Endothelial cell of umbilical vein (primary cell): ENCODE measurements around the gene PRKG1. TPM values are rescaled to one million over a fixed set of nuclear protein-coding genes. Genes with fewer than 3 reads are reported as not detected.

Experiments used
- BruUV-seq: library from RNA; stranded (reverse); fragments of 400-500 nt; replicated peaks from 2 replicates; lab custom pipeline; 2021; lab: Mats Ljungman, UMichigan
- CTCF ChIA-PET: fragments of 300-600, 350-600 bp; sonication (Branson Sonifier 250); formaldehyde crosslinking; loops from one replicate; lab custom pipeline; 2021; ENCODE audit warnings: antibody characterized with exemption, inconsistent platforms; lab: Charles Lee
- POLR2A ChIA-PET: fragments of 300-600, 350-600 bp; sonication (Branson Sonifier 250); formaldehyde crosslinking; loops from one replicate; lab custom pipeline; 2021; ENCODE audit warnings: antibody characterized with exemption, inconsistent platforms; lab: Charles Lee
- DNase-seq: peaks from one replicate; pipeline ENCODE4 v3.0.0-alpha.2; 2011; ENCODE audit warnings: low read depth, low spot score
- FAIRE-seq: peaks from 2 replicates; lab custom pipeline; 2011; peaks lifted over from hg19 to GRCh38; lab: Jason Lieb, UNC
- H2AFZ ChIP-seq: 2 replicates; pipeline ENCODE4 v1.6.0; 2012; ENCODE audit warnings: low read depth, low read length, control low read depth, inconsistent platforms
- H3K27ac ChIP-seq: 2 replicates; pipeline ENCODE4 v1.5.1; 2011; ENCODE audit warnings: low read depth, mild to moderate bottlenecking, control low read depth, low read length, moderate library complexity; ENCODE audit not compliant: insufficient read depth
- H3K27me3 ChIP-seq, 2 experiments: 2 replicates each; pipeline versions ENCODE4 v1.6.0 to v1.6.1; 2011; ENCODE audit warnings: low read length in 2 of 2, mixed read lengths in 1 of 2; ENCODE audit not compliant: control insufficient read depth in 2 of 2, insufficient read depth in 2 of 2
- H3K36me3 ChIP-seq, 2 experiments: 2 replicates in 1 of 2; 3 replicates in 1 of 2; pipeline ENCODE4 v1.5.1; 2011; ENCODE audit warnings: low read length in 2 of 2, mild to moderate bottlenecking in 1 of 2, moderate library complexity in 1 of 2; ENCODE audit not compliant: control insufficient read depth in 2 of 2, insufficient read depth in 2 of 2; ENCODE audit errors: extremely low read depth in 1 of 2
- H3K4me1 ChIP-seq: 3 replicates; pipeline ENCODE4 v1.5.1; 2011; ENCODE audit warnings: mild to moderate bottlenecking, low read length; ENCODE audit not compliant: control insufficient read depth, insufficient read depth; ENCODE audit errors: extremely low read depth
- H3K4me2 ChIP-seq: 2 replicates; pipeline ENCODE4 v1.6.1; 2011; ENCODE audit warnings: low read length, control low read depth, mixed read lengths; ENCODE audit not compliant: insufficient read depth
- H3K4me3 ChIP-seq, 3 experiments: fragments of 200-600 bp in 1 of 3; sonication (generic), shearing (Covaris generic) in 1 of 3; replicated peaks in 1 of 3; 2 replicates each; pipeline ENCODE4 v1.5.1; 2011 to 2016; ENCODE audit warnings: control low read depth in 3 of 3, low read length in 3 of 3, mild to moderate bottlenecking in 2 of 3, inconsistent platforms in 1 of 3, low read depth in 1 of 3, moderate library complexity in 1 of 3; ENCODE audit not compliant: insufficient read depth in 1 of 3
- H3K79me2 ChIP-seq: 2 replicates; pipeline ENCODE4 v1.6.0; 2012; ENCODE audit warnings: low read length, inconsistent platforms; ENCODE audit not compliant: control insufficient read depth, insufficient read depth
- H3K9ac ChIP-seq: replicated peaks from 2 replicates; pipeline ENCODE3; 2011; ENCODE audit warnings: low read length, control low read depth; ENCODE audit not compliant: insufficient read depth; ENCODE audit errors: extremely low read depth
- H3K9me1 ChIP-seq: replicated peaks from 3 replicates; pipeline ENCODE4 v1.6.0; 2011; ENCODE audit warnings: mild to moderate bottlenecking, low read length; ENCODE audit not compliant: control insufficient read depth, insufficient read depth; ENCODE audit errors: extremely low read depth
- H3K9me3 ChIP-seq: replicated peaks from 2 replicates; pipeline ENCODE4 v1.5.1; 2012; ENCODE audit warnings: low read length, inconsistent platforms; ENCODE audit not compliant: control insufficient read depth, insufficient read depth
- H4K20me1 ChIP-seq: replicated peaks from 2 replicates; pipeline ENCODE3; 2011; ENCODE audit warnings: mild to moderate bottlenecking, low read length; ENCODE audit not compliant: control insufficient read depth, insufficient read depth; ENCODE audit errors: extremely low read depth
- EZH2 ChIP-seq: IDR thresholded peaks from 2 replicates; pipeline ENCODE4 v1.6.1; 2012; ENCODE audit warnings: borderline replicate concordance, low read depth, mild to moderate bottlenecking, moderate library complexity, low read length, inconsistent platforms; ENCODE audit not compliant: severe bottlenecking
- FOS ChIP-seq: IDR thresholded peaks from 2 replicates; pipeline ENCODE4 v1.6.1; 2011; ENCODE audit warnings: mild to moderate bottlenecking, low read length, moderate library complexity, borderline replicate concordance; ENCODE audit not compliant: insufficient read depth
- GATA2 ChIP-seq: IDR thresholded peaks from 2 replicates; pipeline ENCODE4 v1.7.0; 2011; ENCODE audit warnings: low read depth, mild to moderate bottlenecking, moderate library complexity, mixed read lengths, low read length; ENCODE audit not compliant: insufficient read length, insufficient read depth
- JUN ChIP-seq: IDR thresholded peaks from 2 replicates; pipeline ENCODE4 v1.6.1; 2011; ENCODE audit warnings: borderline replicate concordance, low read depth; ENCODE audit not compliant: insufficient read length, insufficient read depth
- MYC ChIP-seq: IDR thresholded peaks from one replicate; pipeline ENCODE4 v1.6.1; 2011; ENCODE audit warnings: mild to moderate bottlenecking, low read depth, low read length
- POLR2A ChIP-seq: IDR thresholded peaks from 2 replicates; pipeline ENCODE4 v1.6.1; 2012; ENCODE audit warnings: low read depth, mild to moderate bottlenecking, control low read depth, low read length
- POLR2AphosphoS5 ChIP-seq: IDR thresholded peaks from 2 replicates; pipeline ENCODE4 v1.6.1; 2012; ENCODE audit warnings: low read depth, mild to moderate bottlenecking, control low read depth, low read length, moderate library complexity; ENCODE audit not compliant: insufficient read depth
- dilution Hi-C: fragments of 300-500 bp; cut with MboI; formaldehyde crosslinking; loops from one replicate; pipeline ENCODE4 v1.15.0; 2019; ENCODE audit warnings: low sequenced_read_pairs; ENCODE audit not compliant: extremely low pct_ligation_motif_present
- intact Hi-C: fragments of 100-400 bp; cut with micrococcal nuclease; formaldehyde crosslinking; loops from one replicate; pipeline ENCODE4 v1.10.0; 2022
- polyA plus RNA-seq, 4 experiments: library from polyadenylated mRNA; depleted of rRNA in 3 of 4; stranded (reverse) in 3 of 4; unstranded in 1 of 4; fragments of >200 nt; gene quantifications; 2 replicates each; pipeline versions ENCODE4 v1.2.1 to v1.2.3, GENCODE V29; 2011 to 2012; ENCODE audit warnings: missing spikeins in 1 of 4
- total RNA-seq: library from RNA; stranded (reverse); gene quantifications from 2 replicates; pipeline ENCODE4 v1.2.3, GENCODE V29; 2021
- TF ChIP-seq, protein P1 (sequence below), 2 donors: IDR thresholded peaks; 1 replicate in 1 of 2; 2 replicates in 1 of 2; pipeline ENCODE4 v1.5.1; 2011; ENCODE audit warnings: low read length in 2 of 2, mild to moderate bottlenecking in 2 of 2, moderate library complexity in 2 of 2, control low read depth in 1 of 2, inconsistent platforms in 1 of 2, low read depth in 1 of 2; ENCODE audit not compliant: insufficient read depth in 1 of 2; ENCODE audit errors: extremely low read depth in 1 of 2
- TF ChIP-seq, protein P2 (sequence below): IDR thresholded peaks from 2 replicates; pipeline ENCODE4 v1.6.1; 2011; ENCODE audit not compliant: insufficient read depth, insufficient read length

PRKG1 gene
- total and polyA plus RNA-seq, 2 donors (not counting 3 experiments of a cell fraction or from before 2014, with no cell fraction given), result 0.01 to 0.18 TPM

DNA sequence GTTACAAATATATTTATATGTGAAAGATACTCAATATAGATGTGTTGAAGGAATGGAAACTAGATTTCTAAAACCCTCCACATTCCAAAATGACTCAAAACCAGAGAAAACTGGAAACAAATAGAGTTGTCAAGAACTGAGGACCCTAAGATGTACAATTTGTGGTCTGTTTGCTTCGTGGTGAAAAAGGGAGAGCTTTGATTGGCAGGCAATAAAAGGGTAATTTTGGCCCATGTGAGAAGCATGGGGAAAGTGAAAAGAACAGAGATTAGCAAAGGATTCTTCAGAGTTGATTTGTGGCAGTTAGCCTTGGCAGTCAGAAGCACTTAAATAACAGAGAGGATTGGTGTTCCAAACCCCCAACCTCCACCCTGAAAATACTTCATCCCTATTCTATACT is 1202.7 kb downstream of the PRKG1 start:
- no peaks in the 10 kb centered on the region for H3K79me2 ChIP-seq
- no peak overlapping the region for H3K9ac ChIP-seq
- H3K4me3 ChIP-seq, result no peak overlapping the region
- no peak overlapping the region for H2AFZ ChIP-seq
- CTCF ChIA-PET, result no interaction called here
- H4K20me1 ChIP-seq, result no peaks in the 10 kb centered on the region
- no peaks in the 10 kb centered on the region for H3K36me3 ChIP-seq
- no peaks in the 10 kb centered on the region for H3K9me3 ChIP-seq
- POLR2A ChIA-PET, result no interaction called here
- H3K4me2 ChIP-seq, result no peak overlapping the region
- H3K9me1 ChIP-seq, result no peaks in the 10 kb centered on the region
- FAIRE-seq (no peak), DNase-seq (no peak)
- TF ChIP-seq MYC, result no peak
- TF ChIP-seq JUN, result no peak
- TF ChIP-seq EZH2, result no peak
- no peak for TF ChIP-seq FOS
- dilution Hi-C loops, result no loop called here
- intact Hi-C loops, result no loop called here
- peaks cover 10% of the 10 kb centered on the region for H3K4me1 ChIP-seq
- BruUV-seq, result no TSS peak
- no peaks in the 10 kb centered on the region for H3K27me3 ChIP-seq
- H3K27ac ChIP-seq, result no peak overlapping the region

DNA sequence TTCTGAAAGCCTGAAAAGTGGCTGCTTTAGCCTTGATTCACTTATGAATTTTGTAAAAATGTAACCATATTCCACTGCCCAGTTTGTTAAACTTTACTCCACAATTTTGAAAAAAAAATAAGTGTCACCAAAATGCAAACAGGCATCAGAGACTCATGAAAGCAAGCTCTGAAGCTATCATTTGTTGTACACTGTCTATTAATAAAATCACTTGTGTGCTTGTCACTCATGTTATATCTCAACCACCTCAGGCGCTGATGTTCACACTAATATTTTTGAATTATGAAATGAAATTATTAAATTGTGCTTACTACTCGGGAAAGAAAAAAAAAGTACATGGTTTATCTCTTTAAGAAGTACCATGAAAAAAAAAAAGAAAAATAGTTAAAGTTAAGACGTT is 1205.3 kb downstream of the PRKG1 start:
- no peak overlapping the region for H2AFZ ChIP-seq
- H3K36me3 ChIP-seq, result no peaks in the 10 kb centered on the region
- intact Hi-C loops (no loop called here), dilution Hi-C loops (no loop called here)
- DNase-seq, result no peak
- H3K4me3 ChIP-seq, result no peak overlapping the region
- H3K4me1 ChIP-seq, result peaks cover 10% of the 10 kb centered on the region
- ChIA-PET POLR2A (interaction anchor here (0.7 kb wide), 1 partner anchor 854 kb away, joined by 4 read pairs; no protein-coding TSS in a partner anchor), CTCF (interaction anchor here (1.3 kb wide), 1 partner anchor 63 kb away, joined by 5 read pairs; no protein-coding TSS in a partner anchor)
- no peaks in the 10 kb centered on the region for H3K9me1 ChIP-seq
- no peak overlapping the region for H3K9ac ChIP-seq
- H3K4me2 ChIP-seq, result no peak overlapping the region
- TF ChIP-seq GATA2, result no peak
- TF ChIP-seq POLR2A, result no peak
- TF ChIP-seq, protein P1, sequence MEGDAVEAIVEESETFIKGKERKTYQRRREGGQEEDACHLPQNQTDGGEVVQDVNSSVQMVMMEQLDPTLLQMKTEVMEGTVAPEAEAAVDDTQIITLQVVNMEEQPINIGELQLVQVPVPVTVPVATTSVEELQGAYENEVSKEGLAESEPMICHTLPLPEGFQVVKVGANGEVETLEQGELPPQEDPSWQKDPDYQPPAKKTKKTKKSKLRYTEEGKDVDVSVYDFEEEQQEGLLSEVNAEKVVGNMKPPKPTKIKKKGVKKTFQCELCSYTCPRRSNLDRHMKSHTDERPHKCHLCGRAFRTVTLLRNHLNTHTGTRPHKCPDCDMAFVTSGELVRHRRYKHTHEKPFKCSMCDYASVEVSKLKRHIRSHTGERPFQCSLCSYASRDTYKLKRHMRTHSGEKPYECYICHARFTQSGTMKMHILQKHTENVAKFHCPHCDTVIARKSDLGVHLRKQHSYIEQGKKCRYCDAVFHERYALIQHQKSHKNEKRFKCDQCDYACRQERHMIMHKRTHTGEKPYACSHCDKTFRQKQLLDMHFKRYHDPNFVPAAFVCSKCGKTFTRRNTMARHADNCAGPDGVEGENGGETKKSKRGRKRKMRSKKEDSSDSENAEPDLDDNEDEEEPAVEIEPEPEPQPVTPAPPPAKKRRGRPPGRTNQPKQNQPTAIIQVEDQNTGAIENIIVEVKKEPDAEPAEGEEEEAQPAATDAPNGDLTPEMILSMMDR (IDR thresholded peaks at IDR 0.05; ENCODE audit: extremely low read depth in 1 of 2, insufficient read depth in 1 of 2, low read depth in 1 of 2, low read length in 2 of 2), result no peak
- no peak for TF ChIP-seq POLR2AphosphoS5
- TF ChIP-seq FOS, result no peak
- TF ChIP-seq MYC, result no peak
- no peak for TF ChIP-seq JUN
- TF ChIP-seq EZH2, result no peak
- TF ChIP-seq, protein P2, sequence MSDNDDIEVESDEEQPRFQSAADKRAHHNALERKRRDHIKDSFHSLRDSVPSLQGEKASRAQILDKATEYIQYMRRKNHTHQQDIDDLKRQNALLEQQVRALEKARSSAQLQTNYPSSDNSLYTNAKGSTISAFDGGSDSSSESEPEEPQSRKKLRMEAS, result no peak
- no peak for FAIRE-seq
- no peaks in the 10 kb centered on the region for H4K20me1 ChIP-seq
- no TSS peak for BruUV-seq
- no peaks in the 10 kb centered on the region for H3K27me3 ChIP-seq
- H3K27ac ChIP-seq, result no peak overlapping the region
- H3K9me3 ChIP-seq, result no peaks in the 10 kb centered on the region
- no peaks in the 10 kb centered on the region for H3K79me2 ChIP-seq
